Retinal pigment epithelial cell (primary cell): ENCODE results near the gene NUAK1.

Experiments
- DNase-seq: peaks from one replicate; pipeline ENCODE4 v3.0.0-alpha.2; 2010; ENCODE audit warnings: low read depth
- H3K4me3 ChIP-seq: 2 replicates; pipeline ENCODE4 v1.5.1; 2011; ENCODE audit warnings: mild to moderate bottlenecking, low read length, control low read depth, moderate library complexity
- TF ChIP-seq, protein P1 (sequence below): conservative IDR thresholded peaks from 2 replicates; pipeline ENCODE4 v1.5.1; 2011; ENCODE audit warnings: low read depth, low read length, control low read depth, inconsistent platforms

The NUAK1 gene

GRCh38 chr12:106080791-106081170 lies 58.0 kb downstream of the NUAK1 start:
- TF ChIP-seq, protein P1, sequence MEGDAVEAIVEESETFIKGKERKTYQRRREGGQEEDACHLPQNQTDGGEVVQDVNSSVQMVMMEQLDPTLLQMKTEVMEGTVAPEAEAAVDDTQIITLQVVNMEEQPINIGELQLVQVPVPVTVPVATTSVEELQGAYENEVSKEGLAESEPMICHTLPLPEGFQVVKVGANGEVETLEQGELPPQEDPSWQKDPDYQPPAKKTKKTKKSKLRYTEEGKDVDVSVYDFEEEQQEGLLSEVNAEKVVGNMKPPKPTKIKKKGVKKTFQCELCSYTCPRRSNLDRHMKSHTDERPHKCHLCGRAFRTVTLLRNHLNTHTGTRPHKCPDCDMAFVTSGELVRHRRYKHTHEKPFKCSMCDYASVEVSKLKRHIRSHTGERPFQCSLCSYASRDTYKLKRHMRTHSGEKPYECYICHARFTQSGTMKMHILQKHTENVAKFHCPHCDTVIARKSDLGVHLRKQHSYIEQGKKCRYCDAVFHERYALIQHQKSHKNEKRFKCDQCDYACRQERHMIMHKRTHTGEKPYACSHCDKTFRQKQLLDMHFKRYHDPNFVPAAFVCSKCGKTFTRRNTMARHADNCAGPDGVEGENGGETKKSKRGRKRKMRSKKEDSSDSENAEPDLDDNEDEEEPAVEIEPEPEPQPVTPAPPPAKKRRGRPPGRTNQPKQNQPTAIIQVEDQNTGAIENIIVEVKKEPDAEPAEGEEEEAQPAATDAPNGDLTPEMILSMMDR: no peak
- H3K4me3 ChIP-seq: no peak overlapping the region
- DNase-seq: no peak

DNA sequence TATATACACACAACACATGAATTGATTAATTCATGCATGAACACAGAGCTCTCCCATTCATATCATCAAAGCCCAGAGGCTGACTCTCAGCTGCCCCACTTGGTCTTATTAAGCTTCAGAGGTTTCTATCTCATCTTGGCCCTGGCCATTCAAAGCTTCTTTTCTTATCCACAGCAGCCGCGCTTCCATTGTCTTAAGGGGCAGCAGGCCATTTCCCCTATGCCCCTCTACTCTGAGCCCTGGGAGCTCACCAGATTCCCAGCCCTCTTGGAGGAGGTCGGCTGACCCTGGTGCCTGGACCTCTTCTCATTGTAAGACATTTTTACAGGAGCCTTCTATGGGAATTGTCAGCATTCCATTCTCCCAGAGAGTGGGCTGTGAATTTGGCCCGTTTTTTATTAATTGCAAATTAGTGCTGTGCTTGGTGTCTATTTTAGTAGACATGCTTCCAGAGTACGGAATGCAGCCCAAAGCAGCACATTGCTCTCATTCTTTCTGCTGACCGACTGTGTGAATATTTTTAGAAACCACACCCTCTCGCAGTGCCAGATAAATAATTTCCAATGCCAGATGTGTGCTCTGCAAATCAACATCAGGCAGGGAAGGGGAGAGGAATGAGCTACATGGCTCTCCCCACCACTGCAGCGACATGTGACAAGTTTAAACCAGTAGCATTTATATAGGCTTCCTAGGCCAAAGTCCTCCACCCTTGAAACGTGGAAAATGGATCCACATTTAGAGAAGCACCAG lies 58.5 kb downstream of the NUAK1 start:
- DNase-seq: peak; percentile 62
- TF ChIP-seq, protein P1: no peak
- H3K4me3 ChIP-seq: no peak overlapping the region

DNA sequence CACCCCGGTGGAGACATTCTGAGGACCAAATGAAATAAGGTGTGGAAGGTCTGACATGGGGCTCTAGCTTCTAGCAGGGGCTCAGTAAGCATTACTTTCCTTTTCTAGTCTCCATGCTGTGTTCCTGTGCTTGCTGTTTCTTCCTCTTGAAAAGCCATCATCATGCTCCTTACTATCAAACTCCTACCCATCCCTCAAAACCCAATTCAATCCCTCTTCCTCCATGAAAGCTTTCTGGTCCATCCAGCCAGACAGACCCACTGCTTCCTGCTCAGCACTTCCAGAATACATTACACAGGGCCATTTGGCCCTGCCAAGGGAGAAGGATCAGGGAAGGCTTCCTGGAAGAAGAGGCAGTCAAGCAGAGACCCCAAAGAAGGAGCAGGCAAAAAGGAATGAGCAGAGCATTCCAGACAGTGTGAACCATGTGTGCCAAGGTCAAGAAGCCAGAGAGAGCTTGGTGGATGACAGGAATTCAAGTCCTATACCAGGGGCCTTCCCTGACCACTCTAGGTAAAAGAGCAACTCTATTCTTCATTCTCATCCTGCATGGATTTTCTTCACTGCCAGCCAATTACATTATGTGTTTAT lies 59.5 kb downstream of the NUAK1 start:
- TF ChIP-seq, protein P1: no peak
- DNase-seq: no peak
- no peak overlapping the region for H3K4me3 ChIP-seq

DNA sequence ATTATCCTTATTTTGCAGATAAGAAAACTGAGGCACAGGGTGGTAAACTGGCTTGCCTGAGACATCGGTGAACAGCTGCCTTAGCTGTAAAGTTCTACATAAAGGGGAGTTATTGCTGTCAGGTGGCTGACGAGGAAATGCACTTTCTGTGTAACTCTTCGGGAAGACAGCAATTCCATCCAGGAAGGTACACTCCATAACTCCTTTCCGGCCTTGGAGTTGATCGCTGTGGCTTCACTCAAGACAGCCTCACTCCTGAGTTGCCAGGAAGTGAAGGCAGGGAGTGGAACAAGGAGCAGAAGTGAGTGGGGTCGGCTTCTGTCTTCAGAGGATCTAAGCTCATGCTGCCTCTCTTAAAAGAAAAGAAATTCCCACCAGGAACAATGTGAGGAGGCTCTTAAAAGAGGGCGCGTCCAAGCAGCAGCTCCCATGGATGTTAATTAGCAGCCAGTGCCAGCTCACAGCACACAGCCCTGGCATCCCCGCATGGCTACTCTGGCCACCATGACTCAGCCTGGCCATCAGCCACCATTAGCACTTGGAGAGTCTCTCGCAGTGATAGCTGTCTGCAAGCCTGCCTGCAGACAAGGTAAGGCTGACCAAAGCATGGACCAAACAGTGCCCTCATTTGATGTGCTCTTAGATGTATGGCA lies 60.3 kb downstream of the NUAK1 start:
- DNase-seq: peak; percentile 68
- H3K4me3 ChIP-seq: no peak overlapping the region
- TF ChIP-seq, protein P1: no peak

DNA sequence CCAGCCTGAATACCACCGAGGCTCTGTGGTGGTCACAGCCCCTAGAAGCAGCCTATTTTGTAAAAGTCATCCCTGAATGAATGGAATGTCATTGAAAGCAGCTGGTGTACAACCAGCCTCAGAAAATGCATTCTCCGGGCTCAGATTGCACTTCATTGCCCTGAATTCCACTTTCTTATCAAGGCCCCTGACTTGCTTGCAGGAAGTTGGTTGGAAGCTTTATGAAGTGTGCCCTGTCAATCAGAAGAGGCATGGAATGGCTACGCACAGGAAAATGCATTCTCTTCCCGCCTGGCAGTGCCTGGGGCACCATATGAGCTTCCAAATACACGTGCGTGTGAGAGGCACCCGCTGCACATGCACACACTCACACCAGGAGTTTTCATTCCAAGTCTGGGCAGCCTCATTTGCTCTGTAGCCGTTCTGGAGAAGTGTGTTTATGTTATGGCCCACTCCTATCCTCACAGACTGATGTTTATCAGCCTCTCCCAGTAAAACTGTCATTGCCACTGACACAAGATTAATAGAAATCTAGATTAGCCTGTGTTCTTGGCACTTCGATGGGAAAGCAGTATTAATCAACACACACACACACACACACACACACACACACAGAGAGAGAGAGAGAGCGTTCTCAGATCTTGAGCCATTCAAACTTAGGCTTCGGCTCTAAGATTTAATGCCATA lies 63.9 kb downstream of the NUAK1 start:
- peak; percentile 70 for DNase-seq
- TF ChIP-seq, protein P1: no peak
- H3K4me3 ChIP-seq: no peak overlapping the region

- TF ChIP-seq, protein P1: no peak
- no peak overlapping the region for H3K4me3 ChIP-seq
- DNase-seq: no peak
Measured at GRCh38 chr12:106074361-106074705, 64.4 kb downstream of the NUAK1 start.
